Caco-2 (cell line): ENCODE data around the gene BCO2. TPM values are rescaled to one million over a fixed set of nuclear protein-coding genes. Genes with fewer than 3 reads are reported as not detected.

Experiments
- BruUV-seq: library from RNA; stranded (reverse); fragments of 400-500 nt; replicated peaks from 2 replicates; lab custom pipeline; 2021; lab: Mats Ljungman, UMichigan
- CTCF ChIA-PET: fragments of 300-600 bp; sonication (Branson Sonifier 250); formaldehyde crosslinking; loops from one replicate; lab custom pipeline; 2022; ENCODE audit warnings: antibody characterized with exemption; lab: Charles Lee
- POLR2A ChIA-PET: fragments of 300-600 bp; sonication (Branson Sonifier 250); formaldehyde crosslinking; loops from one replicate; lab custom pipeline; 2022; ENCODE audit warnings: antibody characterized with exemption; lab: Charles Lee
- DNase-seq, 2 experiments: peaks; one replicate each; pipeline versions ENCODE4 v3.0.0 to v3.0.0-alpha.2; 2020 to 2022
- H3K27me3 ChIP-seq: replicated peaks from 2 replicates; pipeline ENCODE4 v1.6.0; 2011; ENCODE audit warnings: low read length; ENCODE audit not compliant: control insufficient read depth, insufficient read depth
- H3K36me3 ChIP-seq: 2 replicates; pipeline ENCODE4 v1.5.1; 2011; ENCODE audit warnings: low read length; ENCODE audit not compliant: control insufficient read depth, insufficient read depth
- H3K4me1 ChIP-seq: fragments of 250-450 bp; sonication (Bioruptor Pico); 2 replicates; pipeline ENCODE4 v1.5.1; 2020; ENCODE audit warnings: mild to moderate bottlenecking
- H3K4me3 ChIP-seq: 2 replicates; pipeline ENCODE4 v1.5.1; 2011; ENCODE audit warnings: low read depth, mild to moderate bottlenecking, control low read depth, low read length
- H3K9me3 ChIP-seq: fragments of 250-450 bp; sonication (Bioruptor Pico); 2 replicates; pipeline ENCODE4 v1.5.1; 2020; ENCODE audit warnings: mild to moderate bottlenecking, moderate library complexity
- H3K27ac Mint-ChIP-seq: one replicate; pipeline ENCODE4 v1.8.0; 2022; ENCODE audit warnings: mixed read lengths; ENCODE audit not compliant: unreplicated experiment
- H3K27me3 Mint-ChIP-seq: one replicate; pipeline ENCODE4 v1.8.0; 2022; ENCODE audit warnings: mixed read lengths; ENCODE audit not compliant: insufficient read depth, unreplicated experiment
- H3K36me3 Mint-ChIP-seq: one replicate; pipeline ENCODE4 v1.8.0; 2022; ENCODE audit warnings: mild to moderate bottlenecking, mixed read lengths; ENCODE audit not compliant: insufficient read depth, unreplicated experiment
- H3K4me1 Mint-ChIP-seq: one replicate; pipeline ENCODE4 v1.8.0; 2022; ENCODE audit warnings: low read depth, mixed read lengths; ENCODE audit not compliant: unreplicated experiment
- H3K4me3 Mint-ChIP-seq: one replicate; pipeline ENCODE4 v1.8.0; 2022; ENCODE audit warnings: mild to moderate bottlenecking, moderate library complexity, mixed read lengths; ENCODE audit not compliant: unreplicated experiment
- H3K9me3 Mint-ChIP-seq: one replicate; pipeline ENCODE4 v1.8.0; 2022; ENCODE audit warnings: mixed read lengths; ENCODE audit not compliant: unreplicated experiment
- intact Hi-C: fragments of 100-400 bp; cut with micrococcal nuclease; formaldehyde crosslinking; loops from one replicate; pipeline ENCODE4 v1.10.0; 2022; ENCODE audit not compliant: unreplicated experiment
- total RNA-seq: library from RNA; stranded (reverse); gene quantifications from 2 replicates; pipeline ENCODE4 v1.2.3, GENCODE V29; 2022
- TF ChIP-seq, protein P1 (sequence below), 2 experiments: fragments of 200-600 bp in 1 of 2; IDR thresholded peaks; 1 replicate in 1 of 2; 2 replicates in 1 of 2; pipeline versions ENCODE4 v1.5.1 to v1.8.0; 2011 to 2022; ENCODE audit warnings: antibody characterized with exemption in 1 of 2, control low read depth in 1 of 2, inconsistent platforms in 1 of 2, low read depth in 1 of 2, low read length in 1 of 2, mild to moderate bottlenecking in 1 of 2, moderate library complexity in 1 of 2; ENCODE audit not compliant: insufficient read depth in 1 of 2, severe bottlenecking in 1 of 2, unreplicated experiment in 1 of 2

The BCO2 gene
- total RNA-seq, 1 experiment from 2014 or later: 2.2 TPM

DNA sequence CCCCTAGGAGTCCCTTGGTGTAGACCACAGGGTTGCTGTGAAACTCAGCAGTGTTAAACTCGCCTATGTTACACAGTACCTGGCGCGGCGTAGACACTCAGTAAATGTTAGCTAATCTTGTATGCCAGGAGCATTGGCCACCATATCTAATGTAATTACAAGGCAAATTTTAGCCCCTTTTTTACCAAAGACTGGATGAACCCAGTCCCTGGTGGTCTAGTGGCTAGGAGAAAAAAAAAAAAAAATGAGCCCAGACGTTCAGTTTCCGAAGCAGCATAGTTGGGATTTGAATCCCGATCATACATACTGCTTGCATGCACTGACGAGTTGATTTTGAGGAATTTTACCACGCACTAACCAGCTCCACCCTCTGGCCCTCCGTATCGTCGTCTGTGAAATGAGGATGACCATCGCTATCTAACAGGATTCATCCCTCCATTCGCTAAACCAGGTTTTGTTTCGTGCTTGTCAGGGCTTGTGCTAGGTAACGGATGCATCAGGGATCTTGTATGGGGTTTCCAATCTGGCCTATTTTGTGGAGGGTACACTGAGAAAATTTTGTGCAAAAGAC, 51.6 kb downstream of the BCO2 start:
- no peaks in the 10 kb centered on the region for H3K27me3 Mint-ChIP-seq

DNA sequence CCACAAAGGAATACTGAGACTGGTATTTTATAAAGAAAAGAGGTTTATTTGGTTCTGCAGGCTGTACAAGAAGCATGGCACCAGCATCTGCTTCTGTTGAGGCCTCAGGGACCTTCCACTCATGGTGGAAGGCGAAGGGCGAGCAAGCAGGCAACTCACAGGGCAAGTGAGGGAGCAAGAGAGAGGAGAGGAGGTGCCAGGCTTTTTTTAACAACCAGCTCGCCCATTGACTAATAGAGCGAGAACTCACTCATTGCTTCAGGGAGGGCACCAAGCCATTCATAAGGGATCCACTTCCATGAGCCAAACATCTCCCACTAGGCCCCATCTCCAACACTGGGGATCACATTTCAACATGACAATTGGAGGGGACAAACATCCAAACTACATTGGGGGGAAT, 52.2 kb downstream of the BCO2 start:
- POLR2A ChIA-PET: no interaction called here
- TF ChIP-seq, protein P1, sequence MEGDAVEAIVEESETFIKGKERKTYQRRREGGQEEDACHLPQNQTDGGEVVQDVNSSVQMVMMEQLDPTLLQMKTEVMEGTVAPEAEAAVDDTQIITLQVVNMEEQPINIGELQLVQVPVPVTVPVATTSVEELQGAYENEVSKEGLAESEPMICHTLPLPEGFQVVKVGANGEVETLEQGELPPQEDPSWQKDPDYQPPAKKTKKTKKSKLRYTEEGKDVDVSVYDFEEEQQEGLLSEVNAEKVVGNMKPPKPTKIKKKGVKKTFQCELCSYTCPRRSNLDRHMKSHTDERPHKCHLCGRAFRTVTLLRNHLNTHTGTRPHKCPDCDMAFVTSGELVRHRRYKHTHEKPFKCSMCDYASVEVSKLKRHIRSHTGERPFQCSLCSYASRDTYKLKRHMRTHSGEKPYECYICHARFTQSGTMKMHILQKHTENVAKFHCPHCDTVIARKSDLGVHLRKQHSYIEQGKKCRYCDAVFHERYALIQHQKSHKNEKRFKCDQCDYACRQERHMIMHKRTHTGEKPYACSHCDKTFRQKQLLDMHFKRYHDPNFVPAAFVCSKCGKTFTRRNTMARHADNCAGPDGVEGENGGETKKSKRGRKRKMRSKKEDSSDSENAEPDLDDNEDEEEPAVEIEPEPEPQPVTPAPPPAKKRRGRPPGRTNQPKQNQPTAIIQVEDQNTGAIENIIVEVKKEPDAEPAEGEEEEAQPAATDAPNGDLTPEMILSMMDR (IDR thresholded peaks at IDR 0.05; ENCODE audit: insufficient read depth in 1 of 2, low read depth in 1 of 2, low read length in 1 of 2, severe bottlenecking in 1 of 2, unreplicated experiment in 1 of 2): no peak
- Mint-ChIP-seq H3K4me1 (peaks cover 16% of the 10 kb centered on the region), H3K9me3 (no peaks in the 10 kb centered on the region), H3K27ac (peak overlapping the region; percentile 98), H3K36me3 (peaks cover 59% of the 10 kb centered on the region), H3K4me3 (peak overlapping the region; percentile 98), H3K27me3 (no peaks in the 10 kb centered on the region)
- no TSS peak for BruUV-seq
- intact Hi-C loops: no loop called here
- Histone ChIP-seq H3K27me3 (no peaks in the 10 kb centered on the region), H3K36me3 (peaks cover 3% of the 10 kb centered on the region; the same call in 1 of the 2 replicates), H3K4me3 (peak overlapping the region; percentile 63; the same call in 1 of the 2 replicates), H3K9me3 (no peaks in the 10 kb centered on the region), H3K4me1 (peaks cover 24% of the 10 kb centered on the region)
- CTCF ChIA-PET: interaction anchor here (2.1 kb wide), 1 partner anchor 53 kb away, joined by 15 read pairs; no protein-coding TSS in a partner anchor
- no peak for DNase-seq

More for the DNA sequence above, 51.6 kb downstream of the BCO2 start:
- Histone ChIP-seq H3K4me1 (peaks cover 24% of the 10 kb centered on the region), H3K9me3 (no peaks in the 10 kb centered on the region), H3K4me3 (peak overlapping the region; percentile 63), H3K36me3 (peaks cover 3% of the 10 kb centered on the region; the same call in 1 of the 2 replicates), H3K27me3 (no peaks in the 10 kb centered on the region)
- intact Hi-C loops: loop anchor here (1.0 kb wide), 3 partner anchors 14 to 53 kb away; no protein-coding TSS in a partner anchor
- ChIA-PET CTCF (interaction anchor here (0.6 to 2.1 kb wide), 2 partner anchors 53 to 1306 kb away, joined by 3 to 15 read pairs; no protein-coding TSS in a partner anchor), POLR2A (interaction anchor here (1.0 kb wide), 1 partner anchor 44 kb away, joined by 4 read pairs; no protein-coding TSS in a partner anchor)
- peaks cover 54% of the 10 kb centered on the region for H3K36me3 Mint-ChIP-seq
- peak overlapping the region; percentile 98 for H3K27ac Mint-ChIP-seq
- DNase-seq: no peak
- peak overlapping the region; percentile 98 for H3K4me3 Mint-ChIP-seq
- TF ChIP-seq, protein P1 (IDR thresholded peaks at IDR 0.05; ENCODE audit: insufficient read depth in 1 of 2, low read depth in 1 of 2, low read length in 1 of 2, severe bottlenecking in 1 of 2, unreplicated experiment in 1 of 2): no peak
- BruUV-seq: no TSS peak
- H3K4me1 Mint-ChIP-seq: peaks cover 16% of the 10 kb centered on the region
- no peaks in the 10 kb centered on the region for H3K9me3 Mint-ChIP-seq

DNA sequence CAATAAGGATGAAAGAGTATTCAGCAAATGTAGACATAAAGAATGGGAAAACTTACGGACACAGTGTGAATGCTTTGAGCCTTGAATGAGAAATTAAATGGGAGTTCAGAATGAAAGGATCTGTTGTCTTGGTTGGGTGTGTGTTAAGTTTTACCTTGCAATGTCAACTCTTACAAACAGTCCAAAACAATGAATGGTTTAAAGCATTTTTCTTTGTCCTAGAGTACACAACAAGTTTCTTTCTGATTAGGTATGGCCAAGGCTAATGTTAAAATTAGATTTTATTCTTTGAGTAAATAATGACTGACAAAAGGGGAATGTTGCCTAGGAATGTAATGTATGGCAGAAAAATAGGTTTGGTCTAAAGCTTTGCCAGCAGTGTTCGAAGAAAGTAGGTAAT, 53.4 kb downstream of the BCO2 start:
- CTCF ChIA-PET: interaction anchor here (1.5 kb wide), 1 partner anchor 52 kb away, joined by 4 read pairs; no protein-coding TSS in a partner anchor
- Mint-ChIP-seq H3K27ac (no peak overlapping the region), H3K27me3 (no peaks in the 10 kb centered on the region), H3K9me3 (no peaks in the 10 kb centered on the region), H3K4me1 (peaks cover 16% of the 10 kb centered on the region), H3K4me3 (no peak overlapping the region), H3K36me3 (peaks cover 65% of the 10 kb centered on the region)
- no peaks in the 10 kb centered on the region for H3K27me3 ChIP-seq
- BruUV-seq: no TSS peak
- intact Hi-C loops: no loop called here
- H3K9me3 ChIP-seq: no peaks in the 10 kb centered on the region
- TF ChIP-seq, protein P1 (IDR thresholded peaks at IDR 0.05; ENCODE audit: insufficient read depth in 1 of 2, low read depth in 1 of 2, low read length in 1 of 2, severe bottlenecking in 1 of 2, unreplicated experiment in 1 of 2): no peak
- peaks cover 3% of the 10 kb centered on the region; the same call in 1 of the 2 replicates for H3K36me3 ChIP-seq
- peaks cover 13% of the 10 kb centered on the region for H3K4me1 ChIP-seq
- POLR2A ChIA-PET: no interaction called here
- DNase-seq: no peak
- H3K4me3 ChIP-seq: no peak overlapping the region
